ENCODE measurements around the gene MYH9. TPM values are rescaled to one million over a fixed set of nuclear protein-coding genes. Genes with fewer than 3 reads are reported as not detected.

Gene MYH9
- polyA plus RNA-seq, 1 donor from 2014 or later, result 7.1 TPM

GRCh38 chr22:36289406-36289870, 98.3 kb downstream of the MYH9 start:
- H3F3A ChIP-seq (ENCODE audit: insufficient read depth, low read length, poor library complexity, severe bottlenecking), result no peaks in the 10 kb centered on the region
- H3K9ac ChIP-seq (ENCODE audit: low read length), result no peak overlapping the region
- no peak overlapping the region for H3K27ac ChIP-seq (ENCODE audit: low read length)
- H2AFZ ChIP-seq (ENCODE audit: low read depth, low read length), result no peak overlapping the region
- H4K20me1 ChIP-seq (ENCODE audit: insufficient read depth), result no peaks in the 10 kb centered on the region
- H3K79me2 ChIP-seq (replicated peaks; ENCODE audit: insufficient read depth, low read length), result no peaks in the 10 kb centered on the region
- H3K4me3 ChIP-seq (ENCODE audit: low read length), result no peak overlapping the region
- TF ChIP-seq CTCF (IDR thresholded peaks at IDR 0.05; ENCODE audit: poor library complexity, severe bottlenecking) (no peak), REST (IDR thresholded peaks at IDR 0.05; ENCODE audit: borderline replicate concordance) (no peak), EP300 (conservative IDR thresholded peaks at IDR 0.05; ENCODE audit: poor library complexity, severe bottlenecking) (no peak), EZH2 (IDR thresholded peaks at IDR 0.05; ENCODE audit: borderline replicate concordance, insufficient read depth, low read length, poor library complexity, severe bottlenecking) (no peak), MXI1 (conservative IDR thresholded peaks at IDR 0.05; ENCODE audit: poor library complexity, severe bottlenecking) (no peak), SMC3 (conservative IDR thresholded peaks at IDR 0.05; ENCODE audit: poor library complexity) (no peak), POLR2AphosphoS5 (IDR thresholded peaks at IDR 0.05) (no peak), RAD21 (conservative IDR thresholded peaks at IDR 0.05) (no peak), TAF1 (IDR thresholded peaks at IDR 0.05; ENCODE audit: low read depth) (no peak)
- peaks cover 6% of the 10 kb centered on the region for H3K36me3 ChIP-seq (ENCODE audit: insufficient read depth, low read length)
- H3K27me3 ChIP-seq (ENCODE audit: insufficient read depth, low read depth, low read length), result no peaks in the 10 kb centered on the region
- H3K9me3 ChIP-seq (ENCODE audit: low read length), result no peaks in the 10 kb centered on the region
- no peak overlapping the region for H3K4me2 ChIP-seq (ENCODE audit: low read length)
- H3K9me2 ChIP-seq (ENCODE audit: insufficient read depth, low read length), result no peaks in the 10 kb centered on the region

GRCh38 chr22:36288571-36289405, 99.0 kb downstream of the MYH9 start:
- H3K36me3 ChIP-seq (ENCODE audit: insufficient read depth, low read length), result peaks cover 6% of the 10 kb centered on the region
- H2AFZ ChIP-seq (ENCODE audit: low read depth, low read length), result no peak overlapping the region
- no peaks in the 10 kb centered on the region for H3F3A ChIP-seq (ENCODE audit: insufficient read depth, low read length, poor library complexity, severe bottlenecking)
- H3K9ac ChIP-seq (ENCODE audit: low read length), result no peak overlapping the region
- no peak overlapping the region for H3K27ac ChIP-seq (ENCODE audit: low read length)
- no peaks in the 10 kb centered on the region for H3K9me2 ChIP-seq (ENCODE audit: insufficient read depth, low read length)
- H3K79me2 ChIP-seq (replicated peaks; ENCODE audit: insufficient read depth, low read length), result no peaks in the 10 kb centered on the region
- no peak for TF ChIP-seq TAF1 (IDR thresholded peaks at IDR 0.05; ENCODE audit: low read depth)
- TF ChIP-seq CTCF (IDR thresholded peaks at IDR 0.05; ENCODE audit: poor library complexity, severe bottlenecking), result no peak
- no peak for TF ChIP-seq POLR2AphosphoS5 (IDR thresholded peaks at IDR 0.05)
- TF ChIP-seq SMC3 (conservative IDR thresholded peaks at IDR 0.05; ENCODE audit: poor library complexity), result no peak
- no peak for TF ChIP-seq EP300 (conservative IDR thresholded peaks at IDR 0.05; ENCODE audit: poor library complexity, severe bottlenecking)
- no peak for TF ChIP-seq RAD21 (conservative IDR thresholded peaks at IDR 0.05)
- no peak for TF ChIP-seq MXI1 (conservative IDR thresholded peaks at IDR 0.05; ENCODE audit: poor library complexity, severe bottlenecking)
- TF ChIP-seq REST (IDR thresholded peaks at IDR 0.05; ENCODE audit: borderline replicate concordance), result no peak
- no peak for TF ChIP-seq EZH2 (IDR thresholded peaks at IDR 0.05; ENCODE audit: borderline replicate concordance, insufficient read depth, low read length, poor library complexity, severe bottlenecking)
- H3K4me3 ChIP-seq (ENCODE audit: low read length), result no peak overlapping the region
- H3K27me3 ChIP-seq (ENCODE audit: insufficient read depth, low read depth, low read length), result no peaks in the 10 kb centered on the region
- no peaks in the 10 kb centered on the region for H3K9me3 ChIP-seq (ENCODE audit: low read length)
- no peaks in the 10 kb centered on the region for H4K20me1 ChIP-seq (ENCODE audit: insufficient read depth)
- no peak overlapping the region for H3K4me2 ChIP-seq (ENCODE audit: low read length)
